Fibroblast of skin of abdomen (primary cell): ENCODE data around the gene AJM1.
A peak's percentile ranks its signal among the peaks of the same experiment; 100 is the strongest.
"Not testable (repeated sequence)": the region's sequence is repeated elsewhere in the genome, so short reads cannot be mapped to it uniquely, and the experiment has no call there.

Experiments
- DNase-seq: peaks from one replicate; pipeline ENCODE4 v3.0.0-alpha.2; 2013

AJM1 gene

DNA sequence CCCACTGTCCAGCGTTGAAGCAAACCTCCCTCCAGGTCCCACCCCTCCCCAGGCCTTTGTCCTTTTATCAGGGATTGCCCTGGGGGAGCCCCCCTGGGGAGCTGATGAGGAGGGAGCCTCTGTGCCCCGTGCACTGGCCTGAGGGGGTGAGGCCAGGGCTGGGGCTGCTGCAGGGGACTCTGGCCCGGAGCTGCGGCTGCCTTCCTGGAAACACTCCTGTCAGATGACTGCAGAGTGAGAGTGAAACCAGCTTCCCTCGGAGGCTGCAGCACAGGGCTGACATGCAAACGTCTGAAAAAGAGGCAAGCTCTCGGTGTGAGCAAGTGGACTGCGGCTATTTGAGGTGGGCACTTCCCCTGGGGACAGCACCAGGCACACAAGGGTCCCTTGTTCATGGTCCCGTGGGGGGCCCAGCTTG is 39.4 kb downstream of the AJM1 start:
- no peak for DNase-seq

DNA sequence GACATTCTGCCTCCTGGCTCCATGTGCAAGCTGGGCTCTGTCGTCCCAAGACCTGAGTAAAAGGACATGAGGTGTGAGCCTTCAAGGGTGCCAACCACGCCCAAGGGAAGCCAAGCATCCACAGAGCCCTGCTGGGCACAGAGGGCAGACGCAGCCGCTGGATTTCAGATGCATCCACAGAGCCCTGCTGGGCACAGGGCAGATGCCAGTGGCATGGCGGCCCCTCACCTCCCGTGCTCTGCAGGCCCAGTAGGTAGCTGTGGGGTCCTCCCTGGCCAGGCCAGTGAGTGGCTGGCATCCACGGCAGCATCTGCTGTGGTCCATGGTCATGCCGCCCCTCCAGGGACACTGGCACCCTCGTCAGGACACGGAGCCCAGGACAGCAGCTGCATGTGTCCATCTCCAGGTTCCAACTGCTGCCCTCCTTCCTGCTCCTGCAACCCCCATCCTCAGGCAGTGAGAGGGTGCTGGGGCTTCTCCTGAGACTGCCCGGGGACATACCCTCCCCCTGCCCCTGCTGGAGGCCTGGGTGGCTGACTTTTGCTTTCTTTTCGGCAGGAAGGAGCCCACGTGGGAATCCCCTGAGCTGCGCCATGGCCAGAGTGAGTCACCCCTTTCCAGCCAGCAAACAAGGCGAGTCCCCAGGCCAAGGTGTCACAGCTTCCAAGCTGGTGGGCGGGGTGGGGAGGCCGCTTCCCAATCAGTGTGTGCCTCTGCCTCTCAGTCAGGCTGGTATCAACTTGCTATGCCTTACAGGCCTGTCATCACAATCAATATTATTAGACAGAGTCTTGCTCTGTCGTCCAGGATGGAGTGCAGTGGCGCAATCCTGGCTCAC is 40.0 kb downstream of the AJM1 start:
- peak; percentile 50 for DNase-seq

DNA sequence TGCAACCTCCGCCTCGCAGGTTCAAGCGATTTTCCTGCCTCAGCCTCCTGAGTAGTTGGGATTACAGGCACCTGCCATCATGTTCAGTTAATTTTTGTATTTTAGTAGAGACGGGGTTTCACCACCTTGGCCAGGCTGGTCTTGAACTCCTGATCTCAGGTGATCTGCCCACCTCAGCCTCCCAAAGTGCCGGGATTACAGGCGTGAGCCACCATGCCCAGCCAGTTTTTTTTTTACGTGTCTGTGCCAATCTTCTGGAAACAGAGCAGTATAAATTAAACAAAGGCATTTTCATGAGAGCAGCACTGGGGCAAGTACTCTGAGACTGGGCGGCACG is 40.6 kb downstream of the AJM1 start:
- not testable (repeated sequence) for DNase-seq

DNA sequence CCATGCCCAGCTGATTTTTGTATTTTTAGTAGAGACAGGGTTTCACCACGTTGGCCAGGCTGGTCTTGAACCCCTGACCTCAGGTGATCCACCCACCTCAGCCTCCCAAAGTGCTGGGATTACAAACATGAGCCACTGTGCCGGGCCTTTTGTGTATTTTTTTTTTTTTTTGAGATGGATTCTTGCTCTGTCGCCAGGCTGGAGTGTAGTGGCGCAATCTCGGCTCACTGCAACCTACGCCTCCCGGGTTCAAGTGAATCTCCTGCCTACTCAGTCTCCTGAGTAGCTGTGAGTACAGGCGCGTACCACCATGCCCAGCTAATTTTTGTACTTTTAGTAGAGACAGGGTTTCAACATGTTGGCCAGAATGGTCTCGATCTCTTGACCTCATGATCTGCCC is 41.4 kb downstream of the AJM1 start:
- DNase-seq, result not testable (repeated sequence)

DNA sequence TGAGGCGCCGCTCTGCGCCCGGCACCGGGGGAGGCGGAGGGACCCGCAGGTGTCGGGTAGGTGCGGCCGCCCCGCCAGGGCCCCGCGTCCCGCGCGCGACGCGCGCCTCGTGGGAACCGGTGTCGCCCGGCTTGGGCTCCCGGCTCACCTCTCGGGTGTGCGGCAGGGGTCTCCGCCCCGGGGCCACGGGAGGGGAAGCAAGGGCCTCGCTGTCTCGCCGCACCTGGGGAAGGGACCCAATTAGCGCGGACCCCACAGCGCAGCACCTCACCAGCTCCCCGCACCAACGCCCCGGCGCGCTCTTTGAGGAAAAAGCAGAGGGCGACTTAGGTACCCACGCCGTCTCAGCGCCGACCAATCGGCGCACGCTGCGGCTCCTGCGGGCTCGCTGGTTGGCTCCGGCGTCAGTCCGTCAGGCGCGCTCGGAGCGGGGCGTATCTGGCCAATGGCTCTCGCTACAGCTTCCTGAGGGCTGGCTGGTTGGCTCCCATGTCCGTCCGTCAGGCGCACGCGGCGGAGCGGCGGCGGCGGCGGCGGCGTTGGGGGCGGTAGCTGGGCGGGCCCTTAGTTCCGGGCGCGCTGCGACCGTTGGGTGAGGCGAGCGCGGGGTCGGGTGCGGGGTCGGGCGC is 43.8 kb downstream of the AJM1 start, which contains the start of gene TRAF2:
Gene TRAF2 (plus strand): TSS at position 567 of the 629 bp plus-strand sequence. CDS start 12,225 bp downstream, outside the sequence.
- peak; percentile 99 for DNase-seq

DNA sequence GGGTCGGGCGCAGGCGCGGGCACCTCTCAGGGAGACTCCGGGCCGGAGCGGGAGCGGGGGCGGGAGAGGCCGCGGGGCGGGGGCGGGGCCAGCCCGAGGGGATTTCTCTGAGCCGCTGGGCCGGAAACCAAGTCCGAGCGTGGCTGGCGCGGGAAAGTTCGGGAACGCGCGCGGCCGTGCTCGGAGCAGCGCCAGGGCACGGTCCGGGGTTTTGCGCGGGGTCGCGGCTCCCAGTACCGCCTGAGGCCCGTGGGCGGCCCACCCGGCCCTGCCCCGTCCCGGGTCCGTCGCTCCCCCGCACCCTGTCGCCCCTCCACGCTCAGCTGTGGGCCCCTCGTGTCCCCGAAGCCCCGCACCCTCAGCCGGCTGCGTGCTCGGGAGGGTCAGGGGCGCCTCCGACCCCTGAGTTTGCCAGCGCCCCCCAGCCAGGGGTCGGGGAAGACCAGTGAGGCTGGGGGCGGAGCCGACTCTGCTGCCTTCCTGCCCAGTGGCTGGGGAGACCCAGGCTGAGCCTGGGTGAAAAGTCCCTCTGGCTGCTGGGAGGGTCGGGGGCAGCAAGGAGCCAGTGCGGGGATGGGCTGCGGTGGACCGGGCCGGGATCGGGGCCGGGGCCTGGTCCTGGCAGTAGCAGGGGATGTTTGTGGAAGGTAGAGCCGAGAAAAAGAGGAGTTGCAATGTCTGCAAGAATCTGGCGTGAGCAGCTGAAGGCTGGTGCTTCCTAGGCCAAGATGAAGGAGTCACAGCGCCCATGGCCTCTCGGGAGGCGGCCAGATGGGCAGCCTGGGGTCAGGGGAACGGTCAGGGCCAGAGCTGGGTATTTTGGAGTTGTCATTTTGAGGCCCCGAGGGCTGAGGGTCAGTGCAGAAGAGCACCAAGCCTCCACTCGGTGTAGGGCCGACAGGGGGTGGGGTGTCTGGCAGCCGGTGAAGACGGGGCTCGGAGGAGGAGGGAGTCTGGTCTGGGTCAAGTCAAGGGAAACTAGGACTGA is 44.6 kb downstream of the AJM1 start:
- DNase-seq, result no peak

DNA sequence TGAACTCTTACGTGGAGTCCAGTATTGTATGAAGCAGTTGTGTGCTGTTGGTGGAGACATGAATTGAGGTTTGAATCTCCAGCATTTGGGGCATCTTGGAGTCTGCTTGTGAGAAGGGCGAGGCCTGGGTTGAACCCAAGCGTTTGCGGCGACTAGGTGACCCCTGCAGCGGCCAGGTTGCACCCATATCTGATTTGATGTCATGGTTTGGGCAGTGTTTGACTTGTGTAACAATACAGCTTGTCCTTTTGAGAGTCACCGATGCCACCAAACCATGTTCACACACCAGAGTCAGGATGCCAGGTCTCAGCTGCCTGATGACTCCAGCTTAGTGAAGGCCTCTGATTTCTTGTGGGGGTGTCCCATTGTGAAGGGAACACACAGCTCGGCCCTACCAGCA is 46.2 kb downstream of the AJM1 start:
- no peak for DNase-seq

DNA sequence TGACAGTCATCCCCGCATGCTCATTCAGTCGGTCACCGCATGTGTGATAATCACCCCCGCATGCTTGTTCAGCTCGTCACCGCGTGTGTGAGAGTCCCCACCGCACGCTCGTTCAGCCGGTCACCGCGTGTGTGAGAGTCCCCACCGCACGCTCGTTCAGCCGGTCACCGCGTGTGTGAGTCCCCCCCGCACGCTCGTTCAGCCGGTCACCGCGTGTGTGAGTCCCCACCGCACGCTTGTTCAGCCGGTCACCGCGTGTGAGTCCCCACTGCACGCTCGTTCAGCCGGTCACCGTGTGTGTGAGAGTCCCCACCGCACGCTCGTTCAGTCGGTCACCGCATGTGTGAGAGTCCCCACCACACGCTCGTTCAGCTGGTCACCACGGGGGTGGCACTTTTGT is 47.6 kb downstream of the AJM1 start:
- no peak for DNase-seq

DNA sequence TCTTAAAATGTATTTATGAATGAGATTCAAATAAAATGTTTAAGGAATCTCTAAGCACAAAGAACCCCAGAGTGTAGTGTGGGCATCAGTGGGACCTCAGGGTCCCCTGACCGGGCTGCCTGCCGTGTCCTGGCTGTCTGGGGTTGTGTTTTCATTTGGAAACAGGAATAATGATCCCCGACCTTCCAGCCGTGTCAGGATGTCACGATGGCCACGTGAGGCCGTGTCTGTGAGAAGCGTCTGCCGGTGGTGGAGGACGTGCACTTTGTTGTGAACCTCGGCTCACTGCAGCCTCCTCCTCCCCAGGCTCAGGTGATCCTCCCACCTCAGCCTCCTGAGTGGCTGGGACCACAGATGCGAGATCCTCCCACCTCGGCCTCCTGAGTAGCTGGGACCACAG is 48.4 kb downstream of the AJM1 start:
- DNase-seq, result no peak
